Measurements from ENCODE around the gene ZNF410. TPM values are rescaled to one million over a fixed set of nuclear protein-coding genes. Genes with fewer than 3 reads are reported as not detected.

ZNF410 gene
- total and polyA plus RNA-seq, 2 of the 13 experiments (the other 11 are each of a cell fraction or from before 2014, with no cell fraction given): 19.2 to 44.3 TPM

DNA sequence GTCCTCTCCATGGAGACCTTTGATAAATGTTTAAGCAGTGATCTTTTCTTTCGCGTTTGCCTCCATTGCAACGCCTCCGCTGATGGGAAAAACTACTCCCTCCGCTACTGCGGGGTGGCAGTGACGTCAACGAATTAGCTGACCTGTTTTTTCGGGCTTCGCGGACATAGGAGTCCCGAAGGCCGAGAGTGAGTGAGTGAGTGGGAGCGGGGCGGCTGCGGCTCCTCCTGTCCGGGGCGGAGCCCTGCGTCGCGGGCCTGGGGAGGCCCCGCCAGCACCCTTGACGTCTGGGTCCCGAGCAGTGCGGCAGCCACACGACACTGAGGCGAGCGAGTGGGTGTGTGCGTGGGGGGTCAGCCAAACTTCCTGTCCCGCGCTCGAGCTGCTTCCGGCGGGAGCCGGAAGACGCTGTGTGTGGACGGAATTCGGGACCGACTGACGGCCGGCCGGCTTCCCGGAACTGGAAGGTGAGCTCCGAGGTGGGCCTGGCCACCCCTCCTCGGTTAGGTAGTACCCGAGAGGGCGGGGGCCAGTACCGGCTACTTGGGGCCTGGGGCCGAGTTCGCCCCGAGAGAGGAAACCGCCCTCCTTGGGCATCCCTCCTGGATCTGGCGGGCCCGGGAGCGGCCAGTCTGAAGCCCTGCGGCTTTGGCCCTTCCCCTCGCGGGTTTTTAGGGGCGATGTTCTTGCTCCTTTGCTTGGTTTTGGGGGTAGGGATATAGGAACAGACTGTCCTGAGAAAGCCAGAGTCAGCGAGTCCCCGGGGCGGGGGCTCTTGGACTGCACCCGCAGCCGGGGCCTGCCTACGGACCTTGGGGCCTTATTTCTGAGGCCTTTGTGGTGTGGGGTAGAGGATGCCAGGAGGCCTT lies at the start of gene ZNF410 (continued):
- TF ChIP-seq, protein P1, sequence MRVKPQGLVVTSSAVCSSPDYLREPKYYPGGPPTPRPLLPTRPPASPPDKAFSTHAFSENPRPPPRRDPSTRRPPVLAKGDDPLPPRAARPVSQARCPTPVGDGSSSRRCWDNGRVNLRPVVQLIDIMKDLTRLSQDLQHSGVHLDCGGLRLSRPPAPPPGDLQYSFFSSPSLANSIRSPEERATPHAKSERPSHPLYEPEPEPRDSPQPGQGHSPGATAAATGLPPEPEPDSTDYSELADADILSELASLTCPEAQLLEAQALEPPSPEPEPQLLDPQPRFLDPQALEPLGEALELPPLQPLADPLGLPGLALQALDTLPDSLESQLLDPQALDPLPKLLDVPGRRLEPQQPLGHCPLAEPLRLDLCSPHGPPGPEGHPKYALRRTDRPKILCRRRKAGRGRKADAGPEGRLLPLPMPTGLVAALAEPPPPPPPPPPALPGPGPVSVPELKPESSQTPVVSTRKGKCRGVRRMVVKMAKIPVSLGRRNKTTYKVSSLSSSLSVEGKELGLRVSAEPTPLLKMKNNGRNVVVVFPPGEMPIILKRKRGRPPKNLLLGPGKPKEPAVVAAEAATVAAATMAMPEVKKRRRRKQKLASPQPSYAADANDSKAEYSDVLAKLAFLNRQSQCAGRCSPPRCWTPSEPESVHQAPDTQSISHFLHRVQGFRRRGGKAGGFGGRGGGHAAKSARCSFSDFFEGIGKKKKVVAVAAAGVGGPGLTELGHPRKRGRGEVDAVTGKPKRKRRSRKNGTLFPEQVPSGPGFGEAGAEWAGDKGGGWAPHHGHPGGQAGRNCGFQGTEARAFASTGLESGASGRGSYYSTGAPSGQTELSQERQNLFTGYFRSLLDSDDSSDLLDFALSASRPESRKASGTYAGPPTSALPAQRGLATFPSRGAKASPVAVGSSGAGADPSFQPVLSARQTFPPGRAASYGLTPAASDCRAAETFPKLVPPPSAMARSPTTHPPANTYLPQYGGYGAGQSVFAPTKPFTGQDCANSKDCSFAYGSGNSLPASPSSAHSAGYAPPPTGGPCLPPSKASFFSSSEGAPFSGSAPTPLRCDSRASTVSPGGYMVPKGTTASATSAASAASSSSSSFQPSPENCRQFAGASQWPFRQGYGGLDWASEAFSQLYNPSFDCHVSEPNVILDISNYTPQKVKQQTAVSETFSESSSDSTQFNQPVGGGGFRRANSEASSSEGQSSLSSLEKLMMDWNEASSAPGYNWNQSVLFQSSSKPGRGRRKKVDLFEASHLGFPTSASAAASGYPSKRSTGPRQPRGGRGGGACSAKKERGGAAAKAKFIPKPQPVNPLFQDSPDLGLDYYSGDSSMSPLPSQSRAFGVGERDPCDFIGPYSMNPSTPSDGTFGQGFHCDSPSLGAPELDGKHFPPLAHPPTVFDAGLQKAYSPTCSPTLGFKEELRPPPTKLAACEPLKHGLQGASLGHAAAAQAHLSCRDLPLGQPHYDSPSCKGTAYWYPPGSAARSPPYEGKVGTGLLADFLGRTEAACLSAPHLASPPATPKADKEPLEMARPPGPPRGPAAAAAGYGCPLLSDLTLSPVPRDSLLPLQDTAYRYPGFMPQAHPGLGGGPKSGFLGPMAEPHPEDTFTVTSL (CRISPR knock-in tag; IDR thresholded peaks at IDR 0.05; ENCODE audit: borderline replicate concordance): peak; percentile 51; the same call in 1 of the 2 replicates
- no peak for TF ChIP-seq NCOR1 (IDR thresholded peaks at IDR 0.05; ENCODE audit: borderline replicate concordance, low read length)
- TF ChIP-seq, protein P2, sequence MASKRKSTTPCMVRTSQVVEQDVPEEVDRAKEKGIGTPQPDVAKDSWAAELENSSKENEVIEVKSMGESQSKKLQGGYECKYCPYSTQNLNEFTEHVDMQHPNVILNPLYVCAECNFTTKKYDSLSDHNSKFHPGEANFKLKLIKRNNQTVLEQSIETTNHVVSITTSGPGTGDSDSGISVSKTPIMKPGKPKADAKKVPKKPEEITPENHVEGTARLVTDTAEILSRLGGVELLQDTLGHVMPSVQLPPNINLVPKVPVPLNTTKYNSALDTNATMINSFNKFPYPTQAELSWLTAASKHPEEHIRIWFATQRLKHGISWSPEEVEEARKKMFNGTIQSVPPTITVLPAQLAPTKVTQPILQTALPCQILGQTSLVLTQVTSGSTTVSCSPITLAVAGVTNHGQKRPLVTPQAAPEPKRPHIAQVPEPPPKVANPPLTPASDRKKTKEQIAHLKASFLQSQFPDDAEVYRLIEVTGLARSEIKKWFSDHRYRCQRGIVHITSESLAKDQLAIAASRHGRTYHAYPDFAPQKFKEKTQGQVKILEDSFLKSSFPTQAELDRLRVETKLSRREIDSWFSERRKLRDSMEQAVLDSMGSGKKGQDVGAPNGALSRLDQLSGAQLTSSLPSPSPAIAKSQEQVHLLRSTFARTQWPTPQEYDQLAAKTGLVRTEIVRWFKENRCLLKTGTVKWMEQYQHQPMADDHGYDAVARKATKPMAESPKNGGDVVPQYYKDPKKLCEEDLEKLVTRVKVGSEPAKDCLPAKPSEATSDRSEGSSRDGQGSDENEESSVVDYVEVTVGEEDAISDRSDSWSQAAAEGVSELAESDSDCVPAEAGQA (IDR thresholded peaks at IDR 0.05; ENCODE audit: low read depth): peak; percentile 95
- TF ChIP-seq, protein P2 (CRISPR knock-in tag; IDR thresholded peaks at IDR 0.05; ENCODE audit: borderline replicate concordance): no peak
- TF ChIP-seq KDM6A (CRISPR knock-in tag; IDR thresholded peaks at IDR 0.05; ENCODE audit: low read depth): no peak
- no peak; the same call in 1 of the 2 replicates for TF ChIP-seq ZNF556 (CRISPR knock-in tag; IDR thresholded peaks at IDR 0.05; ENCODE audit: borderline replicate concordance)
- peak; percentile 75; the same call in 1 of the 2 replicates for TF ChIP-seq ZNF317 (CRISPR knock-in tag; IDR thresholded peaks at IDR 0.05)
- TF ChIP-seq, protein P3, sequence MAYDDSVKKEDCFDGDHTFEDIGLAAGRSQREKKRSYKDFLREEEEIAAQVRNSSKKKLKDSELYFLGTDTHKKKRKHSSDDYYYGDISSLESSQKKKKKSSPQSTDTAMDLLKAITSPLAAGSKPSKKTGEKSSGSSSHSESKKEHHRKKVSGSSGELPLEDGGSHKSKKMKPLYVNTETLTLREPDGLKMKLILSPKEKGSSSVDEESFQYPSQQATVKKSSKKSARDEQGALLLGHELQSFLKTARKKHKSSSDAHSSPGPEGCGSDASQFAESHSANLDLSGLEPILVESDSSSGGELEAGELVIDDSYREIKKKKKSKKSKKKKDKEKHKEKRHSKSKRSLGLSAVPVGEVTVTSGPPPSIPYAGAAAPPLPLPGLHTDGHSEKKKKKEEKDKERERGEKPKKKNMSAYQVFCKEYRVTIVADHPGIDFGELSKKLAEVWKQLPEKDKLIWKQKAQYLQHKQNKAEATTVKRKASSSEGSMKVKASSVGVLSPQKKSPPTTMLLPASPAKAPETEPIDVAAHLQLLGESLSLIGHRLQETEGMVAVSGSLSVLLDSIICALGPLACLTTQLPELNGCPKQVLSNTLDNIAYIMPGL (CRISPR knock-in tag; IDR thresholded peaks at IDR 0.05; ENCODE audit: borderline replicate concordance in 1 of 2, low read depth in 1 of 2): peak; percentile 85 to 86; a peak in 3 of 4 replicates
- peak; percentile 78; the same call in 1 of the 2 replicates for TF ChIP-seq ZNF678 (CRISPR knock-in tag; IDR thresholded peaks at IDR 0.05)
- TF ChIP-seq KLF11 (CRISPR knock-in tag; IDR thresholded peaks at IDR 0.05): peak; percentile 55; the same call in 1 of the 2 replicates
- TF ChIP-seq, protein P4, sequence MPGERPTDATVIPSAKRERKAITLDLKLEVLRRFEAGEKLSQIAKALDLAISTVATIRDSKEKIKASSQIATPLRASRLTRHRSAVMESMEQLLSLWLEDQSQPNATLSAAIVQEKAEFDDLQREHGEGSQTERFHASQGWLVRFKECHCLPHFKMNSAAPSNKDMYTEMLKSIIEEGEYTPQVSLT (CRISPR knock-in tag; IDR thresholded peaks at IDR 0.05; ENCODE audit: borderline replicate concordance, low read depth): no peak
- 0 out of 2 replicates have a peak, but pooled peaks have one; percentile 47 for TF ChIP-seq SP2 (CRISPR knock-in tag; IDR thresholded peaks at IDR 0.05)

All from HepG2 (cell line).